ENCODE data around the gene CNN2.

The CNN2 gene

DNA sequence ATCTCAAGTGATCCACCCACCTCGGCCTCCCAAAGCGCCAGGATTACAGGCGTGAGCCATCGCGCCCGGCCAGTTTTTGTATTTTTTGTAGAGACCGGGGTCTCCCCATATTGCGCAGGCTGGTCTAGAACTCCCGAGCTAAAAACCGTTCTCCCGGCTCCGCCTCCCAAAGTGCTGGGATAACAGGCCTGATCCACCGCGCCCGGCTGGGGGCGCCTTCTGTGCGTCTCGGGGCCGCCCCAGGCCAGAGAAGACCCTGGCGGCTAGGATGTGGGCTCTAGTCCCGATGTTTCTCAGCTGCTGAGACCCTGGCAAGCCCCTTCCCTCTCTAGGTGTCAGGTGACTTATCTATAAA, 44.1 kb downstream of the CNN2 start:
- TF ChIP-seq EZH2 (optimal IDR thresholded peaks at IDR 0.05; ENCODE audit: low read depth, low read length) (no peak), EZH2phosphoT487 (IDR thresholded peaks at IDR 0.05; ENCODE audit: low read length) (no peak), CTCF (IDR thresholded peaks at IDR 0.05; ENCODE audit: low read length) (no peak)
- Histone ChIP-seq H3K9me2 (replicated peaks; ENCODE audit: insufficient read depth, low read length) (no peaks in the 10 kb centered on the region), H3K27ac (ENCODE audit: low read length) (no peak overlapping the region), H3K9ac (ENCODE audit: low read length) (no peak overlapping the region), H3K36me3 (replicated peaks; ENCODE audit: insufficient read depth, low read length) (peaks cover 6% of the 10 kb centered on the region; the same call in 1 of the 2 replicates), H3K27me3 (replicated peaks; ENCODE audit: insufficient read depth, low read length) (no peaks in the 10 kb centered on the region), H3K4me1 (ENCODE audit: low read length) (peaks cover 12% of the 10 kb centered on the region), H2AFZ (ENCODE audit: low read length) (no peak overlapping the region), H3K4me2 (ENCODE audit: low read depth, low read length) (no peak overlapping the region), H3K9me3 (replicated peaks; ENCODE audit: insufficient read depth, low read length) (no peaks in the 10 kb centered on the region), H3K4me3 (ENCODE audit: low read length) (no peak overlapping the region), H3K79me2 (ENCODE audit: low read length) (peaks cover 84% of the 10 kb centered on the region), H3F3A (ENCODE audit: insufficient read depth, low read length) (peaks cover 58% of the 10 kb centered on the region), H4K20me1 (ENCODE audit: insufficient read depth, low read length) (0 out of 2 replicates have a peak, but pooled peaks cover 5% of the 10 kb centered on the region)
- no peak for DNase-seq

DNA sequence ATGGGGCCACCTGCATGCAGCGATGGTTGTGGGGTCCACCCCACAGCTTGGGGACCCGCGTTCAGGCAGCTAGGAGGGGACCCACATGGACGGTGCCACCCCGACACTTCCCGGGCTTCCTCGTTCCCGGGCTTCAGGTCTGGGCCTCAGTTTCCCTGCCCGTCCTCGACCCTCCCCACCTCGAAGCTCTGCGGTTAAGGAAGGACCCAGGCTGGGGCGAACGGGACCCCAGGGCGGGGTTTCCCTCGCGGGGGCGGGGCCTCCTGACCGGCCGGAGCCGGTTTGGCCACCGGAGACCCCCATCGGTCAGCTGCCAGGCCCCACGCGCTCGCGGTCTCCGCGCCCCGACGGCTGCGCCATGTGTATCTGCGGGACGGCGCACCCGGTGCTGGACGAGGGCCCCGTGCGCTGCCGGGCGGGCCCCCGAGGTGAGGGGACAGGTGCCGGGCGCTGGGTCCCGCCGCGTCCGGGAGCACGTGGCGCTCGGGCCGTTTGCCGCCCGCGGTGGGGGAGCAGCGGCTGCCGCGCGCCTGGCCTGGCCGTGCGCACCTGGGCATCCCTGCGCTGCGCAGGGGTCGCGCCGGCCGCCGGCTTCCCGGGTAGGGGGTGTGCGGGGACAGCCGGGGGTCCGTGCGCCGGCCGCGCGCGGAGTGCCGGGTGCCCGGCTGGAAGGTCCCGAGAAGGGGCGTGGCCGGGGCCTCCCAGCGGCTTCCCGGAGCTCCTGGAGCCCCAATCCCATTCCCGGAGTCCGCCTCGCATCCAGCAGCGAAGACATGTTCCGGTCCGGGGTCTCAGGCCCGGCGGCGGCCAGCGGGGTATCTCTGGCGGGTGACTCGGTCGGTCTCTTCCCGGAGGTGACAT, 44.8 kb downstream of the CNN2 start:
- no peak for DNase-seq
- no peak for TF ChIP-seq EZH2phosphoT487 (IDR thresholded peaks at IDR 0.05; ENCODE audit: low read length)

GRCh38 chr19:1072371-1073015, 46.1 kb downstream of the CNN2 start:
- Histone ChIP-seq H4K20me1 (ENCODE audit: insufficient read depth, low read length) (0 out of 2 replicates have a peak, but pooled peaks cover 5% of the 10 kb centered on the region), H3K9me2 (replicated peaks; ENCODE audit: insufficient read depth, low read length) (no peaks in the 10 kb centered on the region), H3K9me3 (replicated peaks; ENCODE audit: insufficient read depth, low read length) (no peaks in the 10 kb centered on the region), H3K27me3 (replicated peaks; ENCODE audit: insufficient read depth, low read length) (no peaks in the 10 kb centered on the region), H3K4me2 (ENCODE audit: low read depth, low read length) (no peak overlapping the region), H3K4me3 (ENCODE audit: low read length) (no peak overlapping the region), H3K36me3 (replicated peaks; ENCODE audit: insufficient read depth, low read length) (peaks cover 6% of the 10 kb centered on the region; the same call in 1 of the 2 replicates), H3K9ac (ENCODE audit: low read length) (no peak overlapping the region), H2AFZ (ENCODE audit: low read length) (no peak overlapping the region), H3K4me1 (ENCODE audit: low read length) (peaks cover 22% of the 10 kb centered on the region), H3K27ac (ENCODE audit: low read length) (no peak overlapping the region), H3K79me2 (ENCODE audit: low read length) (peaks cover 84% of the 10 kb centered on the region), H3F3A (ENCODE audit: insufficient read depth, low read length) (peaks cover 57% of the 10 kb centered on the region)
- TF ChIP-seq EZH2phosphoT487 (IDR thresholded peaks at IDR 0.05; ENCODE audit: low read length) = no peak
- TF ChIP-seq EZH2 (optimal IDR thresholded peaks at IDR 0.05; ENCODE audit: low read depth, low read length) = no peak
- TF ChIP-seq CTCF (IDR thresholded peaks at IDR 0.05; ENCODE audit: low read length) = no peak
- no peak for DNase-seq

More for the DNA sequence above, 44.8 kb downstream of the CNN2 start:
- H3K27ac ChIP-seq (ENCODE audit: low read length) = no peak overlapping the region
- H3K79me2 ChIP-seq (ENCODE audit: low read length) = peaks cover 90% of the 10 kb centered on the region
- no peak overlapping the region for H2AFZ ChIP-seq (ENCODE audit: low read length)
- H3K36me3 ChIP-seq (replicated peaks; ENCODE audit: insufficient read depth, low read length) = peaks cover 6% of the 10 kb centered on the region; the same call in 1 of the 2 replicates
- H3K4me3 ChIP-seq (ENCODE audit: low read length) = no peak overlapping the region
- no peaks in the 10 kb centered on the region for H3K27me3 ChIP-seq (replicated peaks; ENCODE audit: insufficient read depth, low read length)
- no peak overlapping the region for H3K9ac ChIP-seq (ENCODE audit: low read length)
- H3K9me3 ChIP-seq (replicated peaks; ENCODE audit: insufficient read depth, low read length) = no peaks in the 10 kb centered on the region
- no peaks in the 10 kb centered on the region for H3K9me2 ChIP-seq (replicated peaks; ENCODE audit: insufficient read depth, low read length)
- no peak overlapping the region for H3K4me2 ChIP-seq (ENCODE audit: low read depth, low read length)
- H3K4me1 ChIP-seq (ENCODE audit: low read length) = peaks cover 18% of the 10 kb centered on the region
- H3F3A ChIP-seq (ENCODE audit: insufficient read depth, low read length) = peaks cover 58% of the 10 kb centered on the region
- H4K20me1 ChIP-seq (ENCODE audit: insufficient read depth, low read length) = 0 out of 2 replicates have a peak, but pooled peaks cover 5% of the 10 kb centered on the region

All from MM.1S (cell line).